ENCODE measurements around the gene VSIG10.
"Not testable (repeated sequence)": the region's sequence is repeated elsewhere in the genome, so short reads cannot be mapped to it uniquely, and the experiment has no call there.

The VSIG10 gene

DNA sequence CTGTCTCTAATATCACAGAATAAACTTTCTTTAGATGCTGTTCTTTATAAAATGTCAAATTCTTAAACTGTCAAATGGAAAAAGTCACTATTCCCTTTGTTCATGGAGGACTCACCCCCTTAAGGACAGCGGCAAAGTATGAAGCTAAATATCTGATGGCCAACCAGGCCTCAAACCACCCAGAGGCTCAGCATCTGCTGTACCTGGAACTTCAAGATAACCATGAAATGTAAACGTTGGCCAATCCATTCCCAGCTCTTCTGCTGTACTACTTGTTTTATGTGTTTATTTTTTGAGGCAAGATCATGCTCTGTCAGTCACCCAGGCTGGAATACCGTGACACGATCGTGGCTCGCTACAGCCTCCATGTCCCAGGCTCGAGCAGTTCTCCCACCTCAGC, 71.6 kb downstream of the VSIG10 start:
- no peak for DNase-seq

DNA sequence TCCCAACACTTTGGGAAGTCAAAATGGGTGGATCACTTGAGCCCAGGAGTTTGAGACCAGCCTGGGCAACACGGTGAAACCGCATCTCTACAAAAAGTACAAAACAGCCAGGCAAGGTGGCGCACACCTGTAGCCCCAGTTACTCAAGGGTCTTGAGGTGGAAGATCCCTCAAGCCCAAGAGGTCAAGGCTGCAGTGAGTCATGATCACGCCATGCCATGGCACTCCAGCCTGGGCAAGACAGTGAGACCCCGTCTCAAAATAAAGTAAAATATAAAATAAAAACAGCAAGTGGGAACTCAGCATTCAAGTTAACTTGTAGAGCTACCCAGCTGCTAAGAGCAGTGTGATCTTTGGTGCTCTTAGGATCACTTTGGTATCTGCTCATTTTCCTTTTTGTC, 74.6 kb downstream of the VSIG10 start:
- no peak for DNase-seq

DNA sequence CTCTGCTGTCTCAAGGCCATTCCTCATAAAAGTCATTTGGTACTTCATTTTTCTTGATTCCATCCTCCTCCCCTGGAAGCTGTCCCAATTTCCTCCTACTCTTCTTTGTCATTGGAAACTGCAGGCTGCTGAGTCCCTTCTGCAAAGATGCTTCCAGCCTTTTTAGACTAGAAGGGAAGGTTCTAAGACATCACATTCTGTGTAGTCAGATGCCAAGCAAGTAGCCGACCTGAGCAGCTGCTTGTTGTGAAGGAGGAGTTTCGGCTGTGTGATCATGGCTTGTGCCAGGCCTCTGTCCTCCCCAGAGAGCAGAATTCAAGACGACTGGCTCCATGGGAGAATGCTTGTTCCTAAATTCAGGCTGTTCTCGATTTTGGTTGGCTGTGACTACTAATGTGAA, 78.6 kb downstream of the VSIG10 start:
- no peak for DNase-seq

DNA sequence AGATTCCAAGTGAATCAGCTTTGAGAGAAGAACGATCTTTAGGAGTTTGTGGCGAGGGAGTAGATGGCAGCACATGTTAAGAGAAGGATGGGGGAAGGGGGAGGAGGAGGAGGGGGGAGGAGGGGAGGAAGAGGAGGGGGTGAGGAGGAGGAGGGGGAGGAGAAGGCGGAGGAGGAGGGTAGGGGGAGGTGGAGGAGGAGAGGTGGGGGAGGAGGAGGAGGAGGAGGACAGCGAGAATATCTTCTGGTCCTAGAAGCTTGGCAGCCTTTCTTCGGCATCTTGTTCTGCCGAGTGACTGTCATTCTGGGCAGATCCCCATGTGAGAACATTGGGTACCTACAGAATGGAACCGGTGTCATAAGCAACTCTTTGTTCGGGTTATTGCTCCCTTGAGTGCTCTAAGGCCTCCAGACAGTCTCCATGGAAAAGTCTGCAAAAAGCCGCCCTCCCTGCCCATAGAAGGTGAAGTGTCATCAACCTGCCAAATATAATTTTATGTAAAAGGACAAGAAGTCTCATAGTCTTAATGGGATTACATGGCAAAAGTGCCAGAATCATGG, 80.4 kb downstream of the VSIG10 start:
- no peak for DNase-seq

DNA sequence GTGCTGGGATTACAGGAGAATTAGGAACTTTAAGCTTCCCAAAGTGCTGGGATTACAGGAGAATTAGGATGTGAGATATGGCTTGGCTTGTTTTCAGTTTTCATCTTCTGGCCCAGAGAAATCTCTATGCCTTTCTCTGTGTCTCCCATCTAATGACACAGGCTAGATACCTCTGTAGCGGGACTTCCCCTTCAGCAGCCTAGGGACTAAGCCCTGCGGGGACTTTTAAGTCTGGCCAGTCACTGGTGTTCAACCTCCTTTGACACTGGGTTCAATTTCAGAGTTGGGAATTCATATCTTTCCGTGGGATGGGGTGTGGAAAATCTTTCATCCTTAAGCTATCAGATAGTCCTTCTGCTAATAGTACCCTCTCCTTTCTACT, 81.1 kb downstream of the VSIG10 start:
- no peak for DNase-seq

DNA sequence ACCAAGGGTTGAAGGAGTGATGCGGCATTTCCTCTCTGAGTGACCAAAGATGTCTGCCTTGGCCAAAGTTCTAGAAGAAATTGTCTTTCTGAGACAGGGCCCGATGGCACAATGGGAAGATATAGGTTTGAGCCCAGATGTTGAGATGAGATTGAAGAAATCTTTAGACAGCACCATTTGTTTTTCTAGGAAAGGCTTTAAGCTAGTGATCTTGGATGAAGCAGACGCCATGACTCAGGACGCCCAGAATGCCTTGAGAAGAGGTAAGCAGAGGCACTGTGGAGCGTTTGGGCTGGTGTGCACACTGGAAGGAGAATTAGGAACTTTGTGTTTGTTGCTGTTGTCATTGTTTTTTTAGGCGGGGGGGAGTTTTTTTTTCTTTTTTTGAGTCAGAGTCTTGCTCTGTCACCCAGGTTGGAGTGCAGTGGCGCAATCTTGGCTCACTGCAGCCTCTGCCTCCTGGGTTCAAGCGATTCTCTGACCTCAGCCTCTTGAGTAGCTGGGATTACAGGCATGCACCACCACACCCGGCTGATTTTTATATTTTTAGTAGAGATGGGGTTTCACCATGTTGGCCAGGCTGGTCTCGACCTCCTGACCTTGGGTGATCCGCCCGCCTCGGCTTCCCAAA, 81.6 kb downstream of the VSIG10 start:
- DNase-seq: not testable (repeated sequence)

DNA sequence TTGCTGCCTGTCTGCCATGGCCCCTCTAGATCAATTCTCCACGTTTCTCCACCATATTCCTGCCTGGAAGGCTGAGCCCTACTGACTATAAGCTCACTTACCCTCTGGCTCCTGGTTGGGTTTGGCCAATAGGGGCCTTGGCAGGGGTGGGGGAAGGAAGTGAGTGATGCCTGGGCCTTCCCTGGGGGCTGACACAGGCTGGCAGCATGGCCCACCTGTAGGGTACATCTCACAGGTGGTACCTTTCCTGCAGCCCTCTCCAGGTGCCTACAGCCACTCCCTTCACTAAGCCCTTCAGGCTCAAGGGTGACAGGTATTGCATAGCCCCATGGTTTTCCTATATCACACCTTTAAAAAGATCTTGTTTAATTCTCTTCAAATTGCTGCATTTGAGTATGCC, 83.8 kb downstream of the VSIG10 start:
- DNase-seq: no peak

DNA sequence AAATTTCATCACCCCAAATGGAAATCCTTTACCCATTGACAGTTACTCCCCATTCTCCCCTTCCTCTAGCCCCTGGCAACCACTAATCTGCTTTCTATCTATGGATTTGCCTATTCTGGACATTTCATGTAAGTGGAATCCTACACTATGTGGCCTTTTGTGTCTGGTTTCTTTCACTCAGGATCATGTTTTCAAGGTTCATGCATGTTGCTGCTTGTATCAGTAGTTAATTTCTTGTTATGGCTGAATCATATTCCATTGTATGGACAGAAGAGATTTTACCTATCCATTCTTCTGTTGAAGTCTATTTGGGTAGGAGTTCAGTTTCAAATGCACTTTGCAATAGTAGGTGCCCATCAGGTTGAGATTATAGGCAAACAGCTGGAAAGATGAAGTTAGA, 85.9 kb downstream of the VSIG10 start:
- DNase-seq: no peak

DNA sequence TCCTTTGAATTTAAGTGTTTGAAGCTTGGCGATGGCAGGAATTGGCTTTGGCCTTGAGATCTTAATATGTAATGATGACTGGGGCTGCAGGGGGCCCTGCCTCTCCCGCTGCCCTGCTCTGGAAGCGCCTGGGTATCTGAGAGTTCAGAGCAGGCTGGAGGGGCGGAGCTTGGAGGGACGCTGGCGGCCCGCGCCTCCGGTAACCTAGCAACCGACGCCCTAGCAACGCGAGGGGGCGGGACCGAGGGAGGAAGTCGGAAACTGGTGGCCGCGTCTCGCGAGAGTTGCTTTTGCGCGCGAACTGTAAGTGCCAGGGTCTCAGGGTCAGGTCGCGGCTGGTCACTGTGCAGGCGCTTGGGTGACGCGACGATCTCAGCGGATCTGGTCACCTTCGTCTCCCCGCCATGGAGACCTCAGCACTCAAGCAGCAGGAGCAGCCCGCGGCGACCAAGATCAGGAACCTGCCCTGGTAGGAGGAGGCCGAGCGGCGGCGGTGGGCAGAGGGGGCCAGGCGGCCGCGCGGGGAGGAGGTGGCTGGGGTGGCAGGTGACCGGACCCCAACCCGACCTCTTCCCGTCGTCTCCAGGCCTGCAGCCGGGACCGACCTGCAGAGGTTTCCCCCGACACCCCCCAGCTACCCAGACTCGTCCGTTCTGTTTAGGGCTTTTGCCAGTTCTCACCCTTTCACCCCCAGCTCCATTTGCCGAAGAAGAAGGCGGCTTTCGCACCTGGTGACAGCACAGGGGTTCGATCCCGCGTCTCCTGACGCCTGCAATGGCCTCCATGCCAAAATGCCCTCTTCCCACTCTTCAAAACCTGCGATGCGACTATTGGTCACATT, 87.2 kb downstream of the VSIG10 start, which contains the start of gene RFC5:
RFC5 (plus strand) TSS at position 280 of the 841 bp plus-strand sequence; CDS start at position 405, 125 bp downstream.
- peak; percentile 94 to 99 for DNase-seq

DNA sequence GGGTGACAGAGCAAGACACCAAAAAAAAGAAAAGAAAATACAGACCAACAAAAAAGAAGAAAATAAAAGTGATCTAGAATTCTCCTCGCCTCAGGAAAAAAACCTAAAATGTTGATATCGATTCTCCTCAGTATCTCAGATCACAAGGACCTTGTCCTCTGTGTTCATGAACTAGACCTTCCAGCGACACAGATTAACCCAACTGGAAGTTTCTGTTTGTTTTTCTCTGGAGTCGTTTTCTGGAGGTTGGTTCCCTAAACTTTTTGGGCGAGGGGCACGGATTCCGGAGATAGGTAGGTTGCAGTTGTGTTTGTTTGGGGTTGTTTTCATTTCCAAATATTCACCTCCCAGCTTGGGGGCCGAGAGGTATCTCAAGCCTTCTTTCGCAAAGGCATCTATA, 87.9 kb downstream of the VSIG10 start:
- DNase-seq: no peak

DNA sequence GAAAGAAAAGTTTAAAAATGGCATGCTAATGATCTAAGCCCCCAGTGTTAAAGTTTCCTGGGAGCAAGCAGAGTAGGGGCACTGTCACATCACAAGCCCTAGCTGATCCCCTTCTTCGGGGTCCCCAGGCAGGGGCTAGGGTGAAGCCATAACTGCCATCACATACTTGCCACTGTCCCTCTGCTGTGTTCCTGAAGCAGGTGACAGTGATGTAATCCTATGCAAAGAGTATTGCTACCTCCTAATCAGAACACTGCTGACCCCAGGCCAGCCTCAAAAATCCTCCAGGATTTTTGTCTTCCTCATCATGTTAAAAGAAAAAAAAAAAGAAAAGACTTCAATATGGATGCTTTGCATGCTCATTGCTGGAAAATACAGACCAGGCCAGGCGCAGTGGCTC, 88.5 kb downstream of the VSIG10 start:
- no peak for DNase-seq
